CD4-positive, alpha-beta T cell treated with Interleukin-15 for 1 hour (primary cell): ENCODE data around the gene NEURL2.

ENCODE experiments used
- DNase-seq: peaks from one replicate; pipeline ENCODE4 v3.0.0-alpha.2; 2020

The NEURL2 gene

DNA sequence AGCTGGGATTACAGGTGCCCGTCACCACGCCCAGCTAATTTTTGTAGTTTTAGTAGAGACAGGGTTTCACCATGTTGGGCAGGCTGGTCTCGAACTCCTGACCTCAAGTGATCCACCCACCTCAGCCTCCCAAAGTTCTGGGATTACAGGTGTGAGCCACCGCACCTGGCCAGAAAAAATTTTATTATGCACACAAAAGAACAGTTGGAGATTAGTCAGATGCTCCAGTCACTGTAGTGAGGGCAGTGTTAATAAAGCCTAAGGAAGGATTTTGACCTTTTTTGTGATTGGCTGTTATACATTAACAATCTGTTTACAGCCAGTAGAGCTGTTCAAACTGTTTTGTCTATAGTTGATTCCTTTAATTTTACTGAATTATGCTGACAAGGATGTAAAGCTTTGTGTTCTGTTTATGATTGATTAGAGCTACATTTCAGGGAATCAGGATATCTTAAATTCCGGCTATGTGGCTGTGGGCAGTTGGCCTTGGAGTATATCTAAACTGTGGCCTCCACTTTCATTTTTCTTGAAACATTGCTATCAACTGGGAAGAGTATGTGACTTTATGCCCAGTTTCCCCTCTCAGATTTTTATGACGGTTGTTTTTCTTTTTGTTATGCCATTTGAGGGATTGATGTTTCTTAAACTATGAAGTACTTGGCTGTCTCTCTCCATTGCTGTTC lies 23.7 kb downstream of the NEURL2 start:
- DNase-seq = no peak

DNA sequence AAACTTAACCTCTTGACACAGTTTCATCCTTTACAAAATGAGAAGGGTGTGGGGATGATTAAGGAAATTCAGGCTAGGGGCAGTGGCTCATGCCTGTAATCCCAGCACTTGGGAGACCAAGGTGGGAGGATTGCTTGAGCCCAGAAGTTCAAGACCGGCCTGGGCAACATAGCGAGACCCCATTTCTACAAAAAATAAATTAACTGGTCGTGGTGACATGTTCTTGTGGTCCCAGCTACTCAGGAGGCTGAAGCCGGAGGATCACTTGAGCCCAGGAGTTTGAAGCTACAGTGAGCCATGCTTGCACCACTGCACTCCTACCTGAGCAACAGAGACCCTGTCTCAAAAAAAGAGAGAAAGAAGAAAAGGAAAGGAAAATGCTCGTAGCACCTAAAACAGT lies 24.6 kb downstream of the NEURL2 start:
- no peak for DNase-seq

DNA sequence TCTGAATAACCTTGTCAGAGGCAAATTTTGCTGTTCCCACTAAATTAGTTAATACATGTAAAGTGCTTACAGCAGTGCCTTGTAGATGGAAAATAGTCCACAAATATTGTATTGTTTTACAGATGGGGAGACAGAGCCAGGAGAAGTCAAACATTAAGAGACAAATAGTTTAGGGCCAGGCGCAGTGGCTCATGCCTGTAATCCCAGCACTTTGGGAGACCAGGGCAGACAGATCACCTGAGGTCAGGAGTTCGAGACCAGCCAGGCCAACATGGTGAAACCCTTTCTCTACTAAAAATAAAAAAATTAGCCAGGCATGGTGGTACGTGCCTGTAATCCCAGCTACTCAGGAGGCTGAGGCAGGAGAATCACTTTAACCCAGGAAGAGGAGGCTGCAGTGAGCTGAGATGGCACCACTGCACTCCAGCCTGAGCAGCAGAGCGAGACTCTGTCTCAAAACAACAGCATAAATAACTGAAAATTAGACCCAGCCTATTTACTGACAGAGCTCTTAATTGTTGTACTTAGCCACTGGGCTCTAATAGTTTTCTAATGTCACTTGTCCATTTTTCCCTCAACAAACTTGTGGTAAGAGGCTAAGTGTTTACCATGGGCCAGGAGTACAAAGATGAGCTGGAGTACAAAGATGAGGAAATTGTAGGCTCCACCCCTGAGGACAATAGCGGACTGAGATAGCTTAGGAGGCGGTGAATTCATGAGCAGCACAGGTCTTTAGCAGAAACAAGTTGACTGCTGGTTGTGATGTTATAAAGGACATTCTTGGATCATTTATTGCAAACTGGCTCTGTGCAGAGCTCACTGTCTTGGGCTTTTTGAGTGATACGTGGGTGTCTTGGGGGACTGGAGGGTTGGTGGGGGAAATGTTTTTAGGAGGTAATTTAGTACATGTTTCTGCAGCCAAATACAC lies 27.2 kb downstream of the NEURL2 start:
- no peak for DNase-seq

DNA sequence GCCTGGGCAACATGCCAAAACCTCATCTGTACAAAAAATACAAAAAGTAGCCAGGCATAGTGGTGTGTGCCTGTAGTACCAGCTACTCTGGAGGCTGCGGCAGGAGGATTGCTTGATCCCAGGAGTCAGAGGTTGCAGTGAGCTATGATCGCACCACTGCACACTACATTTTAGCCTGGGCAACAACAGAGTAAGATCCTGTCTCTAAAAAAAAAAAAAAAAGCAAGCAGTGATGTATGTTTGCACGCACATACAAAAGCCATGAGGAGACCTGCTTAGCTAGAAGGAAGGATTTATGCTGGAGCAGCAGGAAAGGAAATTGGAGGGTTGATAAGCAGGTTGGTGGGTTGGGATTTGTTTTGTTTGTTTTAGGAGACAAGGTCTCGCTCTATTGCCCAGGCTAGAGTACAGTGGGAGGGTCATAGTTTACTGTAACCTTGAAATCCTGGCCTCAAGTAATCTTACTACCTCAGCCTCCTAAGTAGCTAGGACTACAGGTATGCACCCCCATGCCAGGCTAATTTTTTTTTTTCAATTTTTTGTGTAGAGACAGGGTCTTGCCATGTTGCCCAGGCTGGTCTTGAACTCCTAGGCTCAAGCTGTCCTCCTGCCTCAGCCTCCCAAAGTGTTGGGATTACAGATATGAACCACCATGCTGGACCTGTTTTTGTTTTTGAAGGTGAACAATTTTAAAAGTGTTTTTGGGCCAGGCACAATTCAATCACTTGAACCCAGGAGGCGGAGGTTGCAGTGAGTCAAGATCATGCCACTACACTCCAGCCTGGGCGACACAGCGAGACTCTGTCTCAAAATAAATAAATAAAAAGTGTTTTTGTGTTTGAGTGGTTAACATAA lies 29.6 kb downstream of the NEURL2 start:
- DNase-seq = no peak

DNA sequence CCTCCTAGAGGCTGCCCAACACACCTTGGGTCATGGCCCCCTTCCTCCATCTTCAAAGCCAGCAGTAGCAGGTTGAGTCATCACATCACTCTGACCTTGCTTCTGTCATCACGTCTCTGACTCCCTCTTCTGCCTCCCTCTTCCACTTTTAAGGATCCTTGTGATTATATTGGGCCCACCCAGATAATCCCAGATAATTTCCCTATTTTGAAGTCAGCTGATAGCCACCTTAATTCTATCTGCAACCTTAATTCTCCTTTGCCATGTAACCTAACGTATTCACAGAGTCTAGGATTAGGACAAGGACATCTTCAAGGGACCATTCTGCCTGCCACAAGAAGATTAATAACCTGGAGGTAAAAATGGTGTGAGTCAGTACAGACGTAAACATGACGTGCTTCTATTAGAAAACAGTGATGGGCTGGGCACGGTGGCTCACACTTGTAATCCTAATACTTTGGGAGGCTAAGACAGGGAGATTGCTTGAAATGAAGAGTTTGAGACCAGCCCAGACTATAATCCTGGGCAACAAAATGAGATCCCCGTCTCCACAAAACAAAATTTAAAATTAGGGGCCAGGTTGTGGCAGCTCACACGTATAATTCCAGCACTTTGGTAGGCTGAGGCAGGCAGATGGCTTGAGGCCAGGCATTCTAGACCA lies 30.3 kb downstream of the NEURL2 start:
- DNase-seq = no peak

DNA sequence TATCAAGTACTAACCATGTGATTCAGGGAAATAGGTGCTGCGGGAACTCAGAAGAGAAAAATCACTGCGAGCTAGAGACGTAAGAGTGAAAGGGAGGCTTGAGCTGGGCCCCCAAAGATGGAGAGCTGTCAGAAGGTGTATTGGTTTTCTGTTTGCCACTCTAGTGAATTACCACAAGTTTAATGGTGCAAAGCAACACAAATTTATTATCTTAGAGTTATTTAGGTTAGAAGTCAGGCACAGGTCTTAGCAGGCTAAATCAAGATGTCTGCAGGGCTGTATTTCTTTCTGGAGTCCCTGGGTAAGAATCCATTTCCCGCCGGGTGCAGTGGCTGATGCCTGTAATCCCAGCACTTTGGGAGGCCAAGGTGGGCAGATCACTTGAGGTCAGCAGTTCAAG lies 31.1 kb downstream of the NEURL2 start:
- DNase-seq = no peak

DNA sequence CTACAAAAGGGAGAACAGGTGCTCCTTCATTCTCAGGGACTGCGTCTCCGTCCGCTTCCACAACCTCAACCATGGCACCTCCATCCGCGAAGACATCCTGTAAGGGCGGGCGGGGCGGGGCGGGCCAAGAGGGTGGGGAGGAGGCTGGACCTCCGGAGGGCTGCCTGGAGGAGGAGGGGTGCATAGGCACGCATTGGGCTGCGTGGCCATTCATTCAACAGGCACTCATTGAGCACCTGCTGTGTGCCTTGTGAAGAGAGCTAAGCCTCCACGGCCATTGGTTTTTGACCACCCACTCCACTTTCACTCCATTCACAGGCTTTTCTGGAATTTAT lies 33.2 kb downstream of the NEURL2 start:
- DNase-seq = no peak

DNA sequence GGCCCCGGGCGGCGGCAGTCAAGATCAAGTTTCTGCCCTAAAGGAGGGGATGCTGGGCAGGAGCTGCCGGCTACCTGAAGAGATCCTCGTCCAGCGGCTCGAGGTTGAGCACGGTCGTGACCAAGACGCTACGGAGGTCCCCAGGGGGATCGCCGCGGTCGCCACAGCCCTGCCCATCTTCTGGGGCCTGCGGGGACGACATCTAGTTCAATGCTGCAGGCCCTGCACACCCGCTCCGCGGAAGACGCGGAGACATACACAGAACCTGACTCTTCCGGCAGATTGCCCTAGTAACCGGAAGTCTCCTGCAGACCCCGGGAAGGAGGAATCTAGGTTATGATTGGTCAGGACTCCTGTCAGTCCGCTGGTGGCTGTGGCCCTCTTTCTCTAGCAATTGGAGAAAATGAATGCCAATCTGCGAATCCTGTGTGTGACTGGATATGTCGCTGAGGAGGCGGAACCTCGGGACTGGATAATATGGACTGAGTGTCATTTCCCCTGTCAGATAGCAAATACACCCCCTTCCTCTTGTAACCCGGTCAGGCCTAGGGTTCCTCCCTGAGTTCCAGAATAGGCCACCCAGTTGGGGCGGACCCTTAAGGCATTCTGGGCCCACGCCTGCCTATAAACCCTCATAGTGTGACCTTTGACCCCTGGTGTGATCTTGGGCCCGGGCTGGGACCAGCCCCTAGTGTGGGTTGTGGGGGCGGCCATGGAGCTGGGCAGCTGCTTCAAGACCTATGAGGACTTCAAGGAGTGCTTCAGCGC lies 33.7 kb downstream of the NEURL2 start, which contains the start of the genes ACOT8 and ZSWIM3:
TSS of gene ACOT8 (minus strand) at position 279 of the 768 bp plus-strand sequence. CDS start at position 202, 77 bp downstream.
TSS of gene ZSWIM3 (plus strand) at position 501 of the 768 bp plus-strand sequence. CDS start at position 713, 212 bp downstream.
- peak; percentile 98 for DNase-seq

DNA sequence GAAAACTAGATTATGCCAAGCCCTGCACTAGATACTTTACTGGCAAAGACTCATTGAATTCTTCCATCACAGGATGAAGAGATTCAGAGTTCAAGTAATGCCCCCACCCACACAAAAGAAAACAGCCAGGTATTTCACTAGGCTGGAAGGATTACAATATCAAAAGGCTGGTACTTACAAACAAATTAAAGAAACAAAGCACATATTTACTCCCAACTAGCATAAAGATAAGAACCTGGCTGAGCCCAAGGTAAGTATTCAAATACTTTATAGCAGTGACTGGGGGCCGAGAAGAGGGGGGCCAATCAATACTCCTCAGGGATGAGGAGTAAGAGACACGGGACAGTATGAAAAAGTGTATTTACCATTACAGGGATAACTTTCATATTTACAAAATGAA lies 37.5 kb downstream of the NEURL2 start:
- no peak for DNase-seq

DNA sequence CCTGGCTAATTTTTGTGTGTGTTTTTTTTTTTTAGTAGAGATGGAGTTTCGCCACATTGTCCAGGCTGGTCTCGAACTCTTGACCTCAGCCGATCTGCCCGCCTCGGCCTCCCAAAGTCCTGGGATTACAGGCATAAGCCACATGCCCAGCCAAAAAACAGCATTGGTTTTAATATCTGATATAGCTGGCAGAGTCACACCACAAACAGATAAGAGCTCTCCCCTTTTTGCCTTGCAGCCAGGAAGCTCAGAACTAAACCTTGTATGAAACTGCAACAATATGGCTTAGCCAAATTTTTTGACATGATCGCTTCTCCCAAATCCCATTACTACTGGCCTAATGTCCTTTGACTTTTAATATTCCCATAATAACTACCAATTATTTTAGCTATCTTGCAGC lies 38.7 kb downstream of the NEURL2 start:
- DNase-seq = no peak

DNA sequence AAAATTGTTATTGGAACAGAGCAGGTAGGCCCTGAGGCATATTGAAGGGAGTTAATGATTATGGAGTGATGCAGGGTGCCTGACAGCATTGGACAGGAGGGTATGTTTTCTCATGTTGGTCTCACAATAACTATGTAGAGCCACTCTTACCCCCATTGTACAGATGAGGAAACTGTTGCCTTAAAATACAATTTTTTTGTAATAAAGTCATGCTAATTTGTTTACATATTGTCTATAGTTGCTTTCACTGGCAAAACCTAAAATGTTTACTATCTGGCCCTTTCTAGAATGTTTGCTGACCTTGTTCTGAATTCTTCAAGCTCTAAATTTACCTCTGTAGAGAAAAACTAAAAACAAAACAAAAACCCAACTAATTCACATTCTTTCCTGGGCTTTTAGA lies 39.5 kb downstream of the NEURL2 start:
- no peak for DNase-seq

DNA sequence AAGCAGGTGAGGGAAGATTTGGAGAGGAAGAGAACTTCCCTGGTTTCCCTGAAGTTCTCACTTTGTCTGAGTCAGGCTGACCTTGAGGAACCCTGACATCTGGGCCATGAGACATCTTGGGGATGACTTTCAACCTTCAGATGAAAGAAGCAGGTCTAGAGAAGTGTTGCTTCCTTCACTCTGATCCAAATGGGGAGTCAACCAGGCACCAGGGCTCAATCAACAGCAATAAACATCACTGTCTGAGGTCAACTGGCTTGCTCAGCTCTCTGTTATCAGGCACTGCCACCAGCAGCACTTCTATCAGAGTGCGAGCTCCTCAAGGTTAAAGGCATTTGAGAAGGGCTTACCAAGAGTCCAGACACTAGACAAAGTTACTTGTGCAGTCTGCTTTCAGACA lies 40.1 kb downstream of the NEURL2 start:
- DNase-seq = no peak

DNA sequence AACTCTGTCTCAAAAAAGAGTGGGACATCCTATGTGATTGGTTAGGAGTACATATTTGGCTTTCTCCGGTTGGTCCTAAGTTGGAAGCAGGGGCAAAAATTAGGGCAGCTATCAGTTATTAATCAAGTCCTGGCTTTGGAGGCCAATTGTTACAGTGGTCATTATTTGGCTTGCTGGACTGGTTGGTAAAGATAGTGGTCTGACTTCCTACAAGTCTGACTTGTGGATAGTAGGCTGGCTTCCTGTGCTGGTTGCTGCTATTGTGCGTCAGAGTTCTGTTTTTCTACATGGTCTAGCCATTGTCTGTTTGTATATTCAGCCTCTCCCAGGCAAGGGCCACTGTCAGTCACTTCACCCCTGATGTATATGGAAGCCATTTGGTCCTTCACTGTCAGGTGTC lies 40.8 kb downstream of the NEURL2 start:
- no peak for DNase-seq

DNA sequence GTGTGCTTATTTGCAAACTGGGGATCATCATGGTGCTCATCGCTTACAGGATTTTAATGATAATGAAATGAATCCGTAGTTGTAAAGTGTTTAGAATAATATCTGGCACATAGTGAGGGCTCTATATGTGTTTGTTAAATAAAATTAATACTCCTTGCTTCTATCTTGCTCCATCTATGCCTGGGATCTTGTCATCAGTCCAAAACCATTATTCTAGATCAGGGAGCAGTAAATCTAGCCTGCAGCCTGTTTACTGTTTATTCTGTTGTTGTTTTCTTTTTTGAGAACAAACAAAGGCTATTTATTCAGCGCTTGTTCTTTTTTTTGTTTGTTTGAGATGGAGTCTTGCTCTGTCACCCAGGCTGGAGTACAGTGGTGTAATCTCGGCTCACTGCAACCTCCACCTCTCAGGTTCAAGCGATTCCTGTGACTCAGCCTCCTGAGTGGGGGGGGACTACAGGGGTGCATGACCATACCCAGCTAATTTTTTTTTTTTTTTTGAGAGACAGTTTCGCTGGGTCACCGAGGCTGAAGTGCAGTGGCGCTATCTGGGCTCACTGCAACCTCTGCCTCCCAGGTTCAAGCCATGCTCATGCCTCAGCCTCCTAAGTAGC lies 41.9 kb downstream of the NEURL2 start:
- no peak for DNase-seq

DNA sequence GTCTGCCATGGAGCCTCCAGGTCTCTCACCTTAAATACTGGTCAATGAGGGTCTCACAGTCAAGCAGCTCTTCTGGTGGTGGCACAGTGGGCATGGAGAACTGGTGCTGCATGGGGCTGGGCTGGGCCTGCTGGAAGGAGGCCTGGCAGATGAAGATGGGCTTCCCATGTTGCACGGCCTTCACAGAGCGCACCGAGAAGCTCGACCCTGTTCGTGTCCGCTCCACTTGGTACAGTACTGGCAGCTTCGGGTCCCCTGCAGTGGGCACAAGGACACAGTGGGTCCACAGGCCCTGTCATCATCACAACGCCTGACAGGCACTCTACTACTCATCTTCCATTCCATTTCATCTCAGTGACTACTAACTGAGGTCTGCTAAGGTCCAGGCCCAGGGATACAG lies 42.6 kb downstream of the NEURL2 start:
- DNase-seq = no peak

DNA sequence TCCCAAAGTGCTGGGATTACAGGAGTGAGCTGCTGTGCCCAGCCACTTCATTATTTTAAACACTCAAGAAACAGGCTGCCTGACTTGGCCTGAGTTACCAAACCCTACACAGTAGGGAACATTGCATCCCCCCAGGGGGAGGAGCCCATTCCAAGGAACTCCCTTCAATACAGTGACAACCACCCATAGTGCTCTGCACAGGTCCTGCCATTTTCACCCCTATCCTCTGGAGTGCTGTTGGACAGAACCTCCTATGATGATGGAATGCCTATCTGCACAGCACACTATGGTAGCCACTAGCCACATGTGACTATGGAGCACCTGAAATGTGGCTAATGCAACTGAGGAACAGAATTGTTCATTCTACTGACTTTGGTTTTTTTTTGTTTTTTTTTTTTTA lies 45.6 kb downstream of the NEURL2 start:
- no peak for DNase-seq

DNA sequence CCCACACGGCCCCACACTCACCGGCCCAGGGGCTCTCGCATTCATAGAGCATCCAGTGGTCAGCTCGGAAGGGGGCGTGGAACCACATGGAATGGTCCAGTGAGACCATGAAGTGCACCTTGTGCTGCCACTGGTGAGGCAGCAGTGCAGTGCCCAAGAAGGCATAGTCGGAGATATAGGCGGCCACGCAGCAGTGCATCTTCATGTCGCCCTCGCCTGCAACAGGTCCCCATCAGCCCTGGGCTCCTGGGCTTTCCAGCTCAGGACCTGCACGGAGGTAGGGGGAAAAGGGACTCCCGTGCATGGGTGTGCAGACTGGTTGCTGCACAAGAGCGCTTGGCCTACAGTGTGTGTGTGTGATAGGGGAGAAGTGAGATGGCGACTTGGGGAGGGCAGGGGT lies 47.5 kb downstream of the NEURL2 start:
- no peak for DNase-seq

DNA sequence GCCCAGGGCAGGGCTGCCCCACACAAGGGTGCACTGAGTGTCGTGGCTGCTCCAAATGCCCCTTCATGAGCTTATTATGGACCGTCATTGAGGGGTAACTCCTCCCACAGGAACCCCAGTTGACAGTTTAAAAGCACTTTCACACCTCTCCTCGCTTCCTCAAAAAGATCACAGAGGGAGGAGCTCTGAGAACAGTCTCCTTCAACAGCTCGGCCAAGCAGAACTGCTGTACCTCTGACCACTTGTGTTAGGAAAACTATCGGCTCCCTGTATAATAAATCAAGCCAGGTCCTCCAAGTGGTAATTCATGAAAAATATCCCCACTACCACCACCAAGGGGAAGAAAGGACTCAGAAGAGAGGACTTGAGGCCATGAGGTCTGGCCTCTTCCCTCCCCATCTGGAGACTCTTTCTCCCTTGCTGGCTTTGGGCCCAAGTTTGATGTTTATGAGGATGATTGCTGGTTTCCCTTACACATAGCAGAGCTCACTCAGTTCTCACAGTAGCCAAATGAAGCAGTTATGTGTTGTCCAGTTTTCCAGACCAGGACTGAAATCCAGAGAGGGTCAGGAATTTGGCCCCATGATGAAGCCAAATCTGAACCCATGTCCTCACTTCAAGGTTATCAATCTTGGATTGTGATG lies 48.7 kb downstream of the NEURL2 start:
- DNase-seq = no peak

DNA sequence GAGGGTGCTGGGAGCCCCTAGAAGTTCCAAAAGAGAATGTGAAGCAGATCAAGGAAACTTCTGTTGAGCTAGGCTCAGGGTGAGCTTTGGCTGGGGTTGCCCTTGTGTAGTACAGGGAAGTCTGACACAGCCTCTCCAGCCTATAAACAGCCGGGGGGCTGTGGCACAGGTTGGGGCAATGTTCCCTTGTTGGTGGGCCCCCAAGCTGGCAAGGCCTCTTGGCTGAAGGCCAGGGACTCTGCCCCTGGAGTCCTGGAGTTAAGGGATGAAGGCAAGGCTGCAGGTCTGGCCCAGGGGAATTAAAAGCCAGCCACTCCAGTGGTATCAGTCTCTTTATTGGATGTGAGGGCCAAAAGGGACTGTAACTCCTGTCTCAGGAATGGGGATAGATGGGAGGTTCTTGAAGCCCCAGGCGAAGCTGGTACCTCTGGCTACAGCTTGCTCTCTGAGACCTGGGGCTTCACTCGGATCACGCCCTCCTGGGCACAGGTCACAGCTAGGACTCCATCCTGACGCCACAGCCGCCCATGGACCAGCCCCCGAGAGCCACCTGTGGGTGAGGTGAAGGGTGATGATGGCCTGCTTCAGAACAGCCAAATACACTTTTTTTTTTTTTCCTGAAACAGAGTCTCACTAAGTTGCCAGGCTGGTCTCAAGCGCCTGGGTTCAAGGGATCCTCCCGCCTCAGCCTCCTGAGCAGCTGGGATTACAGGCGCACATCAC lies 49.4 kb downstream of the NEURL2 start:
- no peak for DNase-seq

DNA sequence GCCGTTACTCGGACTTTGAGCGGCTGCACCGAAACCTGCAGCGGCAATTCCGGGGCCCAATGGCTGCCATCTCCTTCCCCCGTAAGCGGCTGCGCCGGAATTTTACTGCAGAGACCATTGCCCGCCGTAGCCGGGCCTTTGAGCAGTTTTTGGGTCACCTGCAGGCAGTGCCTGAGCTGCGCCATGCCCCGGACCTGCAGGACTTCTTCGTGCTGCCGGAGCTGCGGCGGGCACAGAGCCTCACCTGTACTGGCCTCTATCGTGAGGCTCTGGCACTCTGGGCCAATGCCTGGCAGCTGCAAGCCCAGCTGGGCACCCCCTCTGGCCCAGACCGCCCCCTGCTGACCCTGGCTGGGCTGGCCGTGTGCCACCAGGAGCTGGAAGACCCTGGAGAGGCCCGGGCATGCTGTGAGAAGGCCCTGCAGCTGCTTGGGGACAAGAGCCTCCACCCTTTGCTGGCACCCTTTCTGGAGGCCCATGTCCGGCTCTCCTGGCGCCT lies 50.3 kb downstream of the NEURL2 start:
- no peak for DNase-seq
